ENCODE measurements around the gene TXNRD2.

The TXNRD2 gene

DNA sequence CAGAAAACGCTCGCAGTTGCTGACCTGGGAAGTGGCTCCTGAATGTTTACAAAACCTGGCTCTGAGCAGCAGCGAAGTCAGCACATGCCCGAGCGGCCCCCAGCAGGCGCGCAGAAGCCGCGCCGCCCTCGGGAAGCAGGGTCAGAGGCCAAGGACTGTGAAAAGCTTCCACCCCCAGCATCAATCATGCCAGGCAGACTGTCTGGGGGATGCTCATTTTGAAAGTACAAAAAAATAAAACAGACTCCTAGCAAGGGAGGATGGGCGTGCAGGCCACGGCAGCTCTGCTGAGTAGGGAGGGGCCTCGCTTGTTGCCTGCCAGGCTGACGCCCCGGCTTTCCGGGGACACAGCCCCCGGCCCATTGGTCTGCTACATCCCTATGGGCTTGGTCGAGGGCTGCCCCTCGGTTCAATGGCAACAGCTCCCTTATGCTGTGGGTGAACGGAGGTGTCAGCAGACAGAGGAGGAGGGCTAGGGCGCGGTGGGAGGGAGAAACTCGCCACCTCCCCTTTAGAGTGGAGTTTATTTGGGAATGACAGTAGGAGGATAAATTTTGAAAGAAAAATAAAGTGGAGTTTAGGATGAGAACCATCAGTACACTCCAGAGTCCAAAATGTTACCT lies 49.2 kb downstream of the TXNRD2 start:
- DNase-seq (ENCODE audit: low read depth), result peak; percentile 48
- TF ChIP-seq, protein P1, sequence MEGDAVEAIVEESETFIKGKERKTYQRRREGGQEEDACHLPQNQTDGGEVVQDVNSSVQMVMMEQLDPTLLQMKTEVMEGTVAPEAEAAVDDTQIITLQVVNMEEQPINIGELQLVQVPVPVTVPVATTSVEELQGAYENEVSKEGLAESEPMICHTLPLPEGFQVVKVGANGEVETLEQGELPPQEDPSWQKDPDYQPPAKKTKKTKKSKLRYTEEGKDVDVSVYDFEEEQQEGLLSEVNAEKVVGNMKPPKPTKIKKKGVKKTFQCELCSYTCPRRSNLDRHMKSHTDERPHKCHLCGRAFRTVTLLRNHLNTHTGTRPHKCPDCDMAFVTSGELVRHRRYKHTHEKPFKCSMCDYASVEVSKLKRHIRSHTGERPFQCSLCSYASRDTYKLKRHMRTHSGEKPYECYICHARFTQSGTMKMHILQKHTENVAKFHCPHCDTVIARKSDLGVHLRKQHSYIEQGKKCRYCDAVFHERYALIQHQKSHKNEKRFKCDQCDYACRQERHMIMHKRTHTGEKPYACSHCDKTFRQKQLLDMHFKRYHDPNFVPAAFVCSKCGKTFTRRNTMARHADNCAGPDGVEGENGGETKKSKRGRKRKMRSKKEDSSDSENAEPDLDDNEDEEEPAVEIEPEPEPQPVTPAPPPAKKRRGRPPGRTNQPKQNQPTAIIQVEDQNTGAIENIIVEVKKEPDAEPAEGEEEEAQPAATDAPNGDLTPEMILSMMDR (conservative IDR thresholded peaks at IDR 0.05; ENCODE audit: control insufficient read depth, insufficient read depth, low read depth, low read length), result no peak
- no peak overlapping the region for H3K4me3 ChIP-seq (ENCODE audit: control insufficient read depth, low read depth, low read length)

DNA sequence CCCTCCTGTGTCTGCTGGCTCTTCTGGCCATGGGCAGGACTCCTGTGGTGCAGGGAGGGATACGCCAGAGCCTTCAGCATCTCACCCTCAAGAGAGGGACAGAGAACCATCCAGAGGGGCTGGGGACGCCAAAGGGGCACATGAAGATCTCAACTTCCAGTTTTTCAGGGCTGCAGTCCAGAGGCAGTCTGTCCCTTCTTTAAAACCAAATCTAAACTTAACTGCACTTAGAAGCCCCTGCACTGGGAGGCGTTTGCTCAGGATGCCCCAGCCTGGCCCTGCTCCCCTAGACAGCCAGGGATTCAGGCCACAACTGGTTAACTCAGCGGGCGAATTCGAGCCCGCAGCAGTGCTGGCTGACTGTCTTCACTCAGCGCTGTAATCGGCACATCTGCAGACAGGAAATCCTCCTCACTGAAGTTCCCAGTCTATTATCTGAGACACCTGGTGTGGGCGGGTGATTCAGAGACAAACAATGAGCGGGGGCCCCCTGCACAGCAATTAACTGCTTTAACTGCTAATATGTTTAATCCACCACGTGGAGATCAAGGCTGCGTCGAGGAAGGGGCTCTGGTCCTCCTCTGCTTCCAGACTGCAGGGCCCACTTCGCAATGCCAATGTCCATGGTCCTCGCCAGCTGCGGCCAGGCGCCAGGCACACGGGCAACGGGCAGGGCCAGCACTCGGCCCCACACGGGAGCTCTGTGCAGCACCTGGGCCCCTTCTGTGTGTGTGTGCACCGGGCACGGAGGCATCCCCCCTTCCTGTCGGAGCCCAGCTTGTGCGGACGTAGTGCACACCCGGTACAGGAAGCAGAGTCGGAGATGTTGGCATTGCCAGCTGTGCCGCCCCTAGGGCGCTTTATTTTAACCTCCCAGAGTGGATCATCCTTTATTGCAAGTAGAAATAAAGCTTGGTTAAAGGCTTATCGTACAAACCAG lies 50.0 kb downstream of the TXNRD2 start:
- TF ChIP-seq, protein P1 (conservative IDR thresholded peaks at IDR 0.05; ENCODE audit: control insufficient read depth, insufficient read depth, low read depth, low read length), result no peak
- no peak overlapping the region for H3K4me3 ChIP-seq (ENCODE audit: control insufficient read depth, low read depth, low read length)
- peak; percentile 84 for DNase-seq (ENCODE audit: low read depth)

GRCh38 chr22:19890502-19891316 lies 50.9 kb downstream of the TXNRD2 start:
- no peak for DNase-seq (ENCODE audit: low read depth)
- H3K4me3 ChIP-seq (ENCODE audit: control insufficient read depth, low read depth, low read length), result no peak overlapping the region
- TF ChIP-seq, protein P1 (conservative IDR thresholded peaks at IDR 0.05; ENCODE audit: control insufficient read depth, insufficient read depth, low read depth, low read length), result no peak

DNA sequence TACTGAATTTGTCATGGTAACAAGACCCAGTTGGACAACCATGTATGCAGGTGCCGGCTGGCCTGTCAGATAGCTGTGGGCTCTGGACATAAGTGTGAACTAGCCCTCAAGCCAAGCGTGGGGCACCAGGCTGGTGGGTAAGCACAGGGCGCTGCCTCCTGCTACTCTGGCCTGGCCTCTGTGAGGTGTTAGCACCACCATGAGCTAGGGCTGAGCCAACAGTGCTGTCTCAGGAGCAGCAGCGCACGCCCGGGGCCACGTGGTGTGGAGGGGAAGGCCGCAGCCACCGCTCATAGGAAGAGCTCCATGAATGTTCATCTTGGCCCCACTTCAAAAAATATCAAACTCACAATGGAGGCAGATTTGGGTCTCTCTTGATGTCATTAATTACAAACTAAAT lies 51.7 kb downstream of the TXNRD2 start:
- no peak for DNase-seq (ENCODE audit: low read depth)
- TF ChIP-seq, protein P1 (conservative IDR thresholded peaks at IDR 0.05; ENCODE audit: control insufficient read depth, insufficient read depth, low read depth, low read length), result no peak
- no peak overlapping the region for H3K4me3 ChIP-seq (ENCODE audit: control insufficient read depth, low read depth, low read length)

- TF ChIP-seq, protein P1 (conservative IDR thresholded peaks at IDR 0.05; ENCODE audit: control insufficient read depth, insufficient read depth, low read depth, low read length), result no peak
- DNase-seq (ENCODE audit: low read depth), result no peak
- H3K4me3 ChIP-seq (ENCODE audit: control insufficient read depth, low read depth, low read length), result no peak overlapping the region
Measured at GRCh38 chr22:19888131-19888746, 53.4 kb downstream of the TXNRD2 start.
